K562 (cell line): Measurements from ENCODE around the gene TRIM13. TPM values are rescaled to one million over a fixed set of nuclear protein-coding genes. Genes with fewer than 3 reads are reported as not detected.

ENCODE experiments used
- ARHGAP35 ChIP-seq: fragments of 450-650 bp; IDR thresholded peaks from 2 replicates; pipeline ENCODE4 v1.6.1; 2018; ENCODE audit not compliant: partially characterized antibody
- CHD4 ChIP-seq: fragments of 200-600 bp; sonication (generic); IDR thresholded peaks from 3 replicates; pipeline ENCODE4 v1.6.1; 2012; ENCODE audit warnings: low read depth, mild to moderate bottlenecking, mixed read lengths, low read length, inconsistent platforms; ENCODE audit not compliant: insufficient read depth, insufficient replicate concordance, poor library complexity, severe bottlenecking
- DACH1 ChIP-seq: fragments of 450-650 bp; IDR thresholded peaks from 2 replicates; pipeline ENCODE4 v1.6.1; 2018; ENCODE audit not compliant: partially characterized antibody
- FOXJ2 ChIP-seq: fragments of 200-800 bp; sonication (Bioruptor generic); IDR thresholded peaks from 2 replicates; pipeline ENCODE4 v1.6.1; 2016; ENCODE audit warnings: missing genetic modification characterization, missing compliant biosample characterization
- FOXK2 ChIP-seq, 2 experiments: fragments of 450-650 bp; IDR thresholded peaks in 1 of 2; conservative IDR thresholded peaks in 1 of 2; 2 replicates each; pipeline ENCODE4 v1.6.1; 2016; ENCODE audit warnings: low read depth in 2 of 2, mild to moderate bottlenecking in 1 of 2
- FOXM1 ChIP-seq, 2 experiments: fragments of 450-650 bp in 1 of 2; sonication (generic) in 1 of 2; formaldehyde crosslinking in 1 of 2; IDR thresholded peaks; 2 replicates each; pipeline versions ENCODE4 v1.6.1 to v1.9.0; 2017 to 2022; ENCODE audit warnings: low read depth in 2 of 2, mild to moderate bottlenecking in 2 of 2, missing genetic modification reagents in 1 of 2, moderate library complexity in 1 of 2
- HDGF ChIP-seq: fragments of 450-650 bp; IDR thresholded peaks from 2 replicates; pipeline ENCODE4 v1.6.1; 2016
- HIVEP1 ChIP-seq: fragments of 250-450 bp; sonication (Bioruptor Pico); IDR thresholded peaks from 2 replicates; pipeline ENCODE4 v1.4.0; 2020; ENCODE audit warnings: mild to moderate bottlenecking
- KAT2B ChIP-seq: IDR thresholded peaks from one replicate; pipeline ENCODE4 v1.6.1; 2012; ENCODE audit warnings: low read depth, mild to moderate bottlenecking, control low read depth, inconsistent platforms, low read length, moderate library complexity
- KLF16 ChIP-seq: IDR thresholded peaks from 2 replicates; pipeline ENCODE4 v1.6.1; 2016; ENCODE audit warnings: antibody characterized with exemption
- MECOM ChIP-seq: fragments of 250-450 bp; sonication (Bioruptor Pico); IDR thresholded peaks from 2 replicates; pipeline ENCODE4 v1.8.0; 2022; ENCODE audit warnings: inconsistent platforms
- PRMT5 ChIP-seq: sonication (generic); formaldehyde crosslinking; IDR thresholded peaks from 2 replicates; pipeline ENCODE4 v1.5.0; 2020; ENCODE audit warnings: missing genetic modification reagents
- SUPT5H ChIP-seq: fragments of 450-650 bp; IDR thresholded peaks from 2 replicates; pipeline ENCODE4 v1.6.1; 2016
- ZNF354B ChIP-seq: fragments of 250-450 bp; sonication (Bioruptor Pico); IDR thresholded peaks from 2 replicates; pipeline ENCODE4 v1.4.0; 2020
- ZNF436 ChIP-seq: fragments of 250-450, 450-650 bp; sonication (Bioruptor Pico); formaldehyde crosslinking; IDR thresholded peaks from 2 replicates; pipeline ENCODE4 v1.7.0; 2020; ENCODE audit warnings: mild to moderate bottlenecking
- ZNF699 ChIP-seq: fragments of 250-450 bp; sonication (Bioruptor Pico); IDR thresholded peaks from 2 replicates; pipeline ENCODE4 v1.8.0; 2021; ENCODE audit warnings: mild to moderate bottlenecking, moderate library complexity; ENCODE audit not compliant: insufficient replicate concordance
- polyA plus RNA-seq, 8 experiments: library from polyadenylated mRNA; depleted of rRNA in 4 of 8; stranded (reverse) in 5 of 8; unstranded in 3 of 8; fragments of >200 nt; fragmentation: Nextera tagmentation in 2 of 8; fragmentation: Illumina TruSeq in 1 of 8; extraction: Ambion mirVana in 2 of 8; extraction: Trizol in 1 of 8; gene quantifications; 2 replicates each; pipeline versions ENCODE4 v1.2.1 to v1.2.3, GENCODE V29; 2011 to 2014; ENCODE audit warnings: inconsistent platforms in 1 of 8, missing spikeins in 1 of 8
- total RNA-seq, 7 experiments: library from RNA; depleted of rRNA in 6 of 7; stranded (reverse); fragments of >200 nt in 6 of 7; fragmentation: Illumina TruSeq in 2 of 7; extraction: Trizol in 2 of 7; gene quantifications; 2 replicates each; pipeline versions ENCODE4 v1.2.1 to v1.2.3, GENCODE V29; 2011 to 2021; ENCODE audit warnings: low replicate concordance in 1 of 7
- TF ChIP-seq, protein P1 (sequence below), 2 experiments: fragments of 450-650 bp; IDR thresholded peaks; 2 replicates each; pipeline ENCODE4 v1.6.1; 2016; ENCODE audit warnings: mild to moderate bottlenecking in 2 of 2, borderline replicate concordance in 1 of 2, low read depth in 1 of 2, moderate library complexity in 1 of 2
- TF ChIP-seq, protein P2 (sequence below): sonication (generic); formaldehyde crosslinking; IDR thresholded peaks from 2 replicates; pipeline ENCODE4 v1.8.0; 2022; ENCODE audit warnings: mild to moderate bottlenecking, low read depth, missing genetic modification reagents
- TF ChIP-seq, protein P3 (sequence below): fragments of 450-650 bp; formaldehyde crosslinking; IDR thresholded peaks from 2 replicates; pipeline ENCODE4 v1.4.0; 2020; ENCODE audit warnings: mild to moderate bottlenecking, moderate library complexity

TRIM13 gene
- total and polyA plus RNA-seq, 9 of the 15 experiments (the other 6 are each of a cell fraction or from before 2014, with no cell fraction given): 12.1 to 30.6 (median 17.8) TPM

DNA sequence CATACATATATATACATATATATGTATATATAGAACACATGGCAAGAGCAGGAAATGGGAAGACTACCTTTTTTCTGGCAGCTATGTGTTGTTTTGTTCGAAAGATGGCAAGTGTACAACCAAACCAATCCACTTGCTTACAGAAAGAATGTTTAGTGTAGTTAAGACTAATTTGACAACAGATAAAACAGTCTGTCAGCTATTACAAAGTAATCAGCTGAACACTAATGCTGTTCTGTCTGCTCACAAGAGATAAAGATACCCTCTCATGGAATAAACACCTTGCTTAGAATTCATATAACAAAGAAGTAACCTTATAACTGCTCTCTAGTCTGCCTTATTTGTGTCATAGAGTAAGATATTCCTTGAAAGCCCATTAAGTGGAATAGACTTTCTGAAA lies 17.5 kb downstream of the TRIM13 start (continued):
- TF ChIP-seq CHD4 (no peak), HIVEP1 (CRISPR knock-in tag) (no peak), PRMT5 (CRISPR knock-in tag) (no peak), MECOM (CRISPR knock-in tag) (no peak), HDGF (no peak), KAT2B (no peak), DACH1 (peak; percentile 11), FOXJ2 (tag) (no peak), FOXK2 (conservative IDR thresholded peaks at IDR 0.05 in 1 of 2, IDR thresholded peaks at IDR 0.05 in 1 of 2; ENCODE audit: low read depth in 2 of 2) (no peak; a peak in 1 of 4 replicates), ZNF436 (no peak), SUPT5H (no peak), ZNF699 (CRISPR knock-in tag) (no peak), ZNF354B (CRISPR knock-in tag) (no peak), FOXM1 (IDR thresholded peaks at IDR 0.05; ENCODE audit: low read depth) (0 out of 2 replicates have a peak, but pooled peaks have one; percentile 44), FOXM1 (CRISPR knock-in tag; IDR thresholded peaks at IDR 0.05; ENCODE audit: low read depth) (no peak), ARHGAP35 (no peak), KLF16 (peak; percentile 6; the same call in 1 of the 2 replicates)
- TF ChIP-seq, protein P1, sequence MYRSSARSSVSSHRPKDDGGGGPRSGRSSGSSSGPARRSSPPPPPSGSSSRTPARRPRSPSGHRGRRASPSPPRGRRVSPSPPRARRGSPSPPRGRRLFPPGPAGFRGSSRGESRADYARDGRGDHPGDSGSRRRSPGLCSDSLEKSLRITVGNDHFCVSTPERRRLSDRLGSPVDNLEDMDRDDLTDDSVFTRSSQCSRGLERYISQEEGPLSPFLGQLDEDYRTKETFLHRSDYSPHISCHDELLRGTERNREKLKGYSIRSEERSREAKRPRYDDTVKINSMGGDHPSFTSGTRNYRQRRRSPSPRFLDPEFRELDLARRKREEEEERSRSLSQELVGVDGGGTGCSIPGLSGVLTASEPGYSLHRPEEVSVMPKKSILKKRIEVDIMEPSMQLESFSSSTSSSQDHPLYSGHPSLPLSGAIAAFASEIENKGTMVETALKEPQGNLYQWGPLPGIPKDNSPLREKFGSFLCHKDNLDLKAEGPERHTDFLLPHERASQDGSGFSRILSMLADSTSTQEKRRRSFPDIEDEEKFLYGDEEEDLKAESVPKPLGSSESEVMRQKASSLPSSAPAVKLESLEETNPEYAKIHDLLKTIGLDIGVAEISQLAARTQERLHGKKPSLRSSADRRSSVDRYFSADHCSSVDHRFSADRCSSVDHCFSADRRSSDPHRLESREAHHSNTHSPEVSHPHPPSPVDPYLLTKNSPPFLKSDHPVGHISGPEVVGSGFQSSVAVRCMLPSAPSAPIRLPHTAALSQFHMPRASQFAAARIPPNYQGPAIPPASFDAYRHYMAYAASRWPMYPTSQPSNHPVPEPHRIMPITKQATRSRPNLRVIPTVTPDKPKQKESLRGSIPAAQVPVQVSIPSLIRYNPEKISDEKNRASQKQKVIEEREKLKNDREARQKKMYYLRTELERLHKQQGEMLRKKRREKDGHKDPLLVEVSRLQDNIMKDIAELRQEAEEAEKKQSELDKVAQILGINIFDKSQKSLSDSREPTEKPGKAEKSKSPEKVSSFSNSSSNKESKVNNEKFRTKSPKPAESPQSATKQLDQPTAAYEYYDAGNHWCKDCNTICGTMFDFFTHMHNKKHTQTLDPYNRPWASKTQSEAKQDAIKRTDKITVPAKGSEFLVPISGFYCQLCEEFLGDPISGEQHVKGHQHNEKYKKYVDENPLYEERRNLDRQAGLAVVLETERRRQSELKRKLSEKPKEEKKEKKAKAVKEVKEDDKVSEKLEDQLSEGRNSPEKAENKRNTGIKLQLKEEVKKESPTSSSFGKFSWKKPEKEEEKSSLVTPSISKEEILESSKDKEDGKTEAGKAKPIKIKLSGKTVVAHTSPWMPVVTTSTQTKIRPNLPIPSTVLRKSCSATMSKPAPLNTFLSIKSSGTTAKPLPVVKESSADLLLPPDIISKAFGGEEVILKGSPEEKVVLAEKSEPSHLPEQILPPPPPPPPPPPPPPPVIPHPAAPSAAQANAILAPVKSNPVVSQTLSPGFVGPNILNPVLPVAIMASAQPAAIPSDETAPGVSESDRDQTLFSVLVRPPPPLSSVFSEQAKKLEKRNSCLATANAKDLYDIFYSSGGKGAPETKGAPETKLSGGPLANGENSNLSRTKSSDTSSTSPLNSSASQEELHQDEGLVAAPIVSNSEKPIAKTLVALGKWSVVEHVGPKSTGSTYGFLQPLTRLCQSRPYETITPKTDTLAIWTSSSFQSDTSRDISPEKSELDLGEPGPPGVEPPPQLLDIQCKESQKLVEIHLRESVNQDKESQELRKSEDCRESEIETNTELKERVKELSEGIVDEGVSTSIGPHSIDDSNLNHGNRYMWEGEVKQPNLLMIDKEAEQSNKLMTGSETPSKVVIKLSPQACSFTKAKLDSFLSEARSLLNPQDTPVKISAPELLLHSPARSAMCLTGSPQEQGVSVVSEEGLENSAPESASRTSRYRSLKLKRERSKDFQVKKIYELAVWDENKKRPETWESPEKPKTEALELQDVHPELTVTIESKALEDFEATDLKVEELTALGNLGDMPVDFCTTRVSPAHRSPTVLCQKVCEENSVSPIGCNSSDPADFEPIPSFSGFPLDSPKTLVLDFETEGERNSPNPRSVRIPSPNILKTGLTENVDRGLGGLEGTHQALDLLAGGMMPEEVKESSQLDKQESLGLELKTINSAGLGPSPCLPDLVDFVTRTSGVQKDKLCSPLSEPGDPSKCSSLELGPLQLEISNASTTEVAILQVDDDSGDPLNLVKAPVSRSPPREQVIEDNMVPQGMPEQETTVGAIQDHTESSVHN (IDR thresholded peaks at IDR 0.05; ENCODE audit: borderline replicate concordance in 1 of 2, low read depth in 1 of 2): no peak
- TF ChIP-seq, protein P2, sequence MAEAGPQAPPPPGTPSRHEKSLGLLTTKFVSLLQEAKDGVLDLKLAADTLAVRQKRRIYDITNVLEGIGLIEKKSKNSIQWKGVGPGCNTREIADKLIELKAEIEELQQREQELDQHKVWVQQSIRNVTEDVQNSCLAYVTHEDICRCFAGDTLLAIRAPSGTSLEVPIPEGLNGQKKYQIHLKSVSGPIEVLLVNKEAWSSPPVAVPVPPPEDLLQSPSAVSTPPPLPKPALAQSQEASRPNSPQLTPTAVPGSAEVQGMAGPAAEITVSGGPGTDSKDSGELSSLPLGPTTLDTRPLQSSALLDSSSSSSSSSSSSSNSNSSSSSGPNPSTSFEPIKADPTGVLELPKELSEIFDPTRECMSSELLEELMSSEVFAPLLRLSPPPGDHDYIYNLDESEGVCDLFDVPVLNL (CRISPR knock-in tag): no peak
- TF ChIP-seq, protein P3, sequence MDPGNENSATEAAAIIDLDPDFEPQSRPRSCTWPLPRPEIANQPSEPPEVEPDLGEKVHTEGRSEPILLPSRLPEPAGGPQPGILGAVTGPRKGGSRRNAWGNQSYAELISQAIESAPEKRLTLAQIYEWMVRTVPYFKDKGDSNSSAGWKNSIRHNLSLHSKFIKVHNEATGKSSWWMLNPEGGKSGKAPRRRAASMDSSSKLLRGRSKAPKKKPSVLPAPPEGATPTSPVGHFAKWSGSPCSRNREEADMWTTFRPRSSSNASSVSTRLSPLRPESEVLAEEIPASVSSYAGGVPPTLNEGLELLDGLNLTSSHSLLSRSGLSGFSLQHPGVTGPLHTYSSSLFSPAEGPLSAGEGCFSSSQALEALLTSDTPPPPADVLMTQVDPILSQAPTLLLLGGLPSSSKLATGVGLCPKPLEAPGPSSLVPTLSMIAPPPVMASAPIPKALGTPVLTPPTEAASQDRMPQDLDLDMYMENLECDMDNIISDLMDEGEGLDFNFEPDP: no peak
